ENCODE data around the gene PRKN. TPM values are rescaled to one million over a fixed set of nuclear protein-coding genes. Genes with fewer than 3 reads are reported as not detected.
"Not testable (repeated sequence)": the region's sequence is repeated elsewhere in the genome, so short reads cannot be mapped to it uniquely, and the experiment has no call there.

The PRKN gene
- total RNA-seq, 1 donor from 2014 or later, result 4.9 TPM

GRCh38 chr6:161344626-161345025 is 1382.9 kb downstream of the PRKN start:
- H3K27ac ChIP-seq, result no peak overlapping the region
- no peaks in the 10 kb centered on the region for H3K27me3 ChIP-seq
- TF ChIP-seq POLR2AphosphoS5 (IDR thresholded peaks at IDR 0.05; ENCODE audit: insufficient read depth in 1 of 2, low read depth in 1 of 2) (no peak), CTCF (IDR thresholded peaks at IDR 0.05) (no peak), POLR2A (IDR thresholded peaks at IDR 0.05) (no peak)
- H3K4me3 ChIP-seq, result no peak overlapping the region
- no peaks in the 10 kb centered on the region for H3K36me3 ChIP-seq
- H3K9me3 ChIP-seq, result no peaks in the 10 kb centered on the region
- intact Hi-C loops (cut with DNase I), result no loop called here
- no peaks in the 10 kb centered on the region for H3K4me1 ChIP-seq
- DNase-seq (ENCODE audit: extremely low spot score in 2 of 2), result no peak

- intact Hi-C loops (cut with DNase I), result no loop called here
- Histone ChIP-seq H3K4me1 (no peaks in the 10 kb centered on the region), H3K27me3 (no peaks in the 10 kb centered on the region), H3K9me3 (no peaks in the 10 kb centered on the region), H3K27ac (no peak overlapping the region), H3K4me3 (no peak overlapping the region), H3K36me3 (no peaks in the 10 kb centered on the region)
- TF ChIP-seq CTCF (IDR thresholded peaks at IDR 0.05), result no peak
- TF ChIP-seq POLR2A (IDR thresholded peaks at IDR 0.05), result no peak
- no peak for TF ChIP-seq POLR2AphosphoS5 (IDR thresholded peaks at IDR 0.05; ENCODE audit: insufficient read depth in 1 of 2, low read depth in 1 of 2)
- DNase-seq (ENCODE audit: extremely low spot score in 2 of 2), result no peak
Observed at GRCh38 chr6:161342039-161342438, 1385.5 kb downstream of the PRKN start.

GRCh38 chr6:161341638-161342037 is 1385.9 kb downstream of the PRKN start:
- Histone ChIP-seq H3K36me3 (no peaks in the 10 kb centered on the region), H3K9me3 (no peaks in the 10 kb centered on the region), H3K27me3 (no peaks in the 10 kb centered on the region), H3K4me3 (no peak overlapping the region), H3K27ac (no peak overlapping the region), H3K4me1 (no peaks in the 10 kb centered on the region)
- intact Hi-C loops (cut with DNase I), result no loop called here
- TF ChIP-seq POLR2AphosphoS5 (IDR thresholded peaks at IDR 0.05; ENCODE audit: insufficient read depth in 1 of 2, low read depth in 1 of 2) (no peak), POLR2A (IDR thresholded peaks at IDR 0.05) (no peak), CTCF (IDR thresholded peaks at IDR 0.05) (no peak)
- no peak for DNase-seq (ENCODE audit: extremely low spot score in 2 of 2)

GRCh38 chr6:161338015-161338414 is 1389.6 kb downstream of the PRKN start:
- Histone ChIP-seq H3K9me3 (no peaks in the 10 kb centered on the region), H3K27ac (no peak overlapping the region), H3K4me3 (no peak overlapping the region), H3K27me3 (no peaks in the 10 kb centered on the region), H3K4me1 (no peaks in the 10 kb centered on the region), H3K36me3 (no peaks in the 10 kb centered on the region)
- intact Hi-C loops (cut with DNase I), result no loop called here
- DNase-seq (ENCODE audit: extremely low spot score in 2 of 2), result no peak
- TF ChIP-seq POLR2A (IDR thresholded peaks at IDR 0.05), result no peak

GRCh38 chr6:161336479-161336878 is 1391.1 kb downstream of the PRKN start:
- no peak overlapping the region for H3K27ac ChIP-seq
- TF ChIP-seq POLR2A (IDR thresholded peaks at IDR 0.05) (no peak), CTCF (IDR thresholded peaks at IDR 0.05) (no peak), POLR2AphosphoS5 (IDR thresholded peaks at IDR 0.05; ENCODE audit: insufficient read depth in 1 of 2, low read depth in 1 of 2) (no peak)
- H3K4me3 ChIP-seq, result no peak overlapping the region
- no peaks in the 10 kb centered on the region for H3K9me3 ChIP-seq
- no peak for DNase-seq (ENCODE audit: extremely low spot score in 2 of 2)
- H3K36me3 ChIP-seq, result no peaks in the 10 kb centered on the region
- intact Hi-C loops (cut with DNase I), result no loop called here
- no peaks in the 10 kb centered on the region for H3K27me3 ChIP-seq
- no peaks in the 10 kb centered on the region for H3K4me1 ChIP-seq

GRCh38 chr6:161333410-161333809 is 1394.2 kb downstream of the PRKN start:
- H3K27ac ChIP-seq, result no peak overlapping the region
- intact Hi-C loops (cut with DNase I), result no loop called here
- no peak for DNase-seq (ENCODE audit: extremely low spot score in 2 of 2)

GRCh38 chr6:161331402-161332081 is 1396.0 kb downstream of the PRKN start:
- DNase-seq (ENCODE audit: extremely low spot score in 2 of 2); H3K4me3 ChIP-seq; H3K36me3 ChIP-seq; H3K9me3 ChIP-seq; intact Hi-C loops (cut with DNase I); H3K4me1 ChIP-seq; H3K27me3 ChIP-seq; H3K27ac ChIP-seq: not testable (repeated sequence)

More at GRCh38 chr6:161333410-161333809, 1394.2 kb downstream of the PRKN start:
- Histone ChIP-seq H3K9me3 (no peaks in the 10 kb centered on the region), H3K36me3 (no peaks in the 10 kb centered on the region), H3K4me3 (no peak overlapping the region), H3K4me1 (no peaks in the 10 kb centered on the region), H3K27me3 (no peaks in the 10 kb centered on the region)
- no peak for TF ChIP-seq POLR2AphosphoS5 (IDR thresholded peaks at IDR 0.05; ENCODE audit: insufficient read depth in 1 of 2, low read depth in 1 of 2)
- no peak for TF ChIP-seq CTCF (IDR thresholded peaks at IDR 0.05)
- TF ChIP-seq POLR2A (IDR thresholded peaks at IDR 0.05), result no peak
